CD4-positive, alpha-beta T cell treated with Interleukin-1 beta for 1 hour (primary cell): Measurements from ENCODE around the gene ZNF324.
"Not testable (repeated sequence)": the region's sequence is repeated elsewhere in the genome, so short reads cannot be mapped to it uniquely, and the experiment has no call there.

Source experiments
- DNase-seq, 2 donors: peaks; one replicate each; pipeline ENCODE4 v3.0.0-alpha.2; 2020 to 2022

The ZNF324 gene

GRCh38 chr19:58473775-58474174 lies 6.9 kb downstream of the ZNF324 start:
- no peak for DNase-seq

GRCh38 chr19:58474291-58474996 lies 7.6 kb downstream of the ZNF324 start:
- DNase-seq = no peak

DNA sequence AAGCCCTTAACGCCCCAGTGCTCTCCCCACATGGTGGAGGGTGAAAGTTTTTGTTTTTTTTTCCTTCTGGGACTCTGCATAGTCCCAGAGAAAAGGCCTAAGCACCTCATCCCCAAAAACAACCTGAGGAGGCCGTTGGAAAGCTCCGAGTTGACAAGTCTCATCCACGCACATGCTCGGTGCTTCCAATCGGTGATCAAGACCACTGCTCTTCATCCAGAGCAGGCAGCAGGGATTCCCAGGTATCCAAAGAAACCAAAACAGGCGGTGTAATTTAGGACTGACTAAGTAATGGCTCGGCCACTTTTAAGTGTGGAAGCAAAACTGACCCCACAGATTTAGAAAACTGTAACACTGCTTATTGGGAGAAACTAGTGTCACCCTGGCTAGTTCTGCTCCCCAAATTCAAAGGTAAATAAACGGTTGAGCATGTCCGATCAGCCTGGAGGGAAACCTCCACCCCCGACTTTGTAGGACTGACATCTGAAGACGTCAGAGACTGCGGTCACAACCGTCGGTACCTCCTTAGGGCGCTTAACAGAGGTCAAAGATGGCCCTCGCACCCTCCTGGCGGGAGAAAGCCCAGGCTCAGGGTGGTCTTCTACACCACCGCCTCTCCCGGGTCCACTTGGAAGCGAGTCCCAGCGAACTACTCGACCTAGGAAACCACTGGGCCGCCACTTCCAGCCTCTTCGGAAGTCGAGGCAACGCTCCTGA lies 8.3 kb downstream of the ZNF324 start:
- no peak for DNase-seq

GRCh38 chr19:58475714-58476497 lies 9.0 kb downstream of the ZNF324 start, which contains the start of gene ZNF446:
TSS of gene ZNF446 (plus strand) at chr19:58476352. CDS start at chr19:58477219, 867 bp downstream.
- peak; percentile 96 for DNase-seq

GRCh38 chr19:58476498-58477015 lies 9.7 kb downstream of the ZNF324 start:
- no peak for DNase-seq

GRCh38 chr19:58477130-58477529 lies 10.2 kb downstream of the ZNF324 start:
- DNase-seq = no peak

DNA sequence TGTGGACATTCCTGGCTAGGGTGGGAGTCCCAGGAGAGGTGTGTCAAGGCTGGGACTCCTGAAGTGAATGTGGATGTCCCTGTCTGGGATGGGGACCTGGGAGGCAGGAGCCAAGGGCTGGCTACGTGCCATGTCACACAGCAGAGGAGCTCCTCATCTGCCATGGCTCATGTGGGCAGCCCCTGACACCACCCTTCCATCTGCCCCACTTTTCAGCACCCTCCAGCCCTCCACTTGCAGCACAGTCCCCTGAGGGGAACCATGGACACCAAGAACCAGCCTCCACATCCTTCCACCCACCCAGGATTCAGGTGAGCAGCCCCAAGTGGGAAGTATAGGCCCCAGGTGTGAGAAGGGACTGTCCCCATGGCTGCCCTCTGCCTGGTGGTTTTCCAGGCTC lies 11.0 kb downstream of the ZNF324 start:
- DNase-seq = no peak

DNA sequence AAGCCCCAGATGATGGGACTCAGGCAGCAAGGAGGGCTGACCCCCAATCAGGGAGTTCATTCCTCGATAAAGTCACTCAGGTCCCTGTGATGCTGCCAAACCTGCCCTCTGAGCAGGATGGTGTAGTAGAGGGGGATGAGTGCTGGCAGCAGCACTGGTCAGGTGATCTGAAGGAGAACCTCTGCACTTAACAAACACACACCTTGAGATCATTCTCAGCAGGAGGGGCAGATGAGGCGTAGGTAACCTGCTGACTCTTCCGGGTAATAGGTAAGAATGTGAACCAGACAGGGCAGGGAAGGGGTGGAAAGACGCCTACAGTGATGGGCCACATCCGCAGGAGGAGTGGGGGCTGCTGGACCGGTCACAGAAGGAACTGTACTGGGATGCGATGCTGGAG lies 12.4 kb downstream of the ZNF324 start:
- DNase-seq = no peak

DNA sequence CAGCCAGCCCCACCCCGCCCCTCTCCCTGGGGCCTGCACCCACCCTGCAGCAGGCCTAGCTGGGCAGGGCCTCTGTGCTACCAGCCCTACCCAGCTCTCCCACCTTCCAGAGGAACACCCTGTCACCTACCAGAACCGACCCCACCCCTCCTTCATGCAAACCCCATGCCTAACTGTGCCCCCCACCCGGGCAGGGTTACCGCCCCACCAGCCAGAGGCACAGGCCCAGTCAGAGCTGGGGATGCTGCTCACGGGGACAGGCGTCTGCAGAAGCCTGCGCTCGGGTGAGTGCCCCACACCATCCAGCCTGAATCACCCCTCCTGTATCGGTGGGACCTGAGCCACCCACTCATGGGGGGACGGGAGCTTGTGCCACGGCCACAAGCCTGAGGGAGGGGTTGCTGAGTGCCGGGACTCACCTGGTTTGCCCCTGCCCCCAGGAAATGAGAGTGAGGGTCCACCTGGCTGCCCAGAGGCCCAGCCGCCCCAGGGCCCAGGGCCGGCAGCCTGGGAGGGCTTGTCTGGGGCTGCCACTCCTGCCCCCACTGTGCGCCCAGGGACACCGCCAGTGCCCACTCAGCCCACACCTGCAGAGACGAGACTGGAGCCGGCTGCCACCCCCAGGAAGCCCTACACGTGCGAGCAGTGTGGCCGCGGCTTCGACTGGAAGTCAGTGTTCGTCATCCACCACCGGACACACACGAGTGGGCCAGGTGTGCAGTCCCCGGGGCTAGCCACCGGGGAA lies 13.0 kb downstream of the ZNF324 start:
- no peak for DNase-seq

DNA sequence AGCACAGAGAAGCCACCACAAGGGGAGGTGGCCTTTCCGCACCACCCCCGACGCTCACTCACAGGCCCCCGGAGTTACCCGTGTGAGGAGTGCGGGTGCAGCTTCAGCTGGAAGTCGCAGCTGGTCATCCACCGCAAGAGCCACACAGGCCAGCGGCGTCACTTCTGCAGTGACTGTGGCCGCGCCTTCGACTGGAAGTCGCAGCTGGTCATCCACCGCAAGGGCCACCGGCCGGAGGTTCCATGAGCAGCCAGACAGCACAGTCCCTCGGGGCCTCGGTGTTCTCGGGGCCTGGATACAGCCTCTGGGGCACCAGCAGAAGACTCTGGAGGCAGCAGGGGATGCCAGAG lies 13.6 kb downstream of the ZNF324 start:
- no peak for DNase-seq

- DNase-seq = no peak
These were observed 14.0 kb downstream of the ZNF324 start for GRCh38 chr19:58480831-58481230.

DNA sequence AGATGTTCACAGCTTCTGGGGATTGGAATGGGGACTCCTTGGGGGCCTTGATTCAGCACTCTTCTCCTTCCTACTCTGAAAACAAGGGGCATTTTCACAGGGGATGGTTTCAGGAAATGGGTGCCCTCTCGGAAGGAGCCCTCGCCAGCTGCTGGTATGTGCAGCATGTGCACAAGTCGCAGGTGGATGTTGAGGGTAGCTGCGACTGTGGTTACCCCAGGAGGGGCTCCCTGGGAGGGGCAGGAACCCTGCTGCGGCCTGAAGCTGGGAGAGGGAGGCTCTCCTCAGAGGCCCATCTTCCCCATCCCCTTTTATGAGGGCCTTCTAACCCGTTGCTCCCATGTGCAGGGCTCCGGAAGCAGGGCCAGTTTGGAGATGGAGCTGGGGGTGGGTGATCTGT lies 15.5 kb downstream of the ZNF324 start:
- no peak for DNase-seq

DNA sequence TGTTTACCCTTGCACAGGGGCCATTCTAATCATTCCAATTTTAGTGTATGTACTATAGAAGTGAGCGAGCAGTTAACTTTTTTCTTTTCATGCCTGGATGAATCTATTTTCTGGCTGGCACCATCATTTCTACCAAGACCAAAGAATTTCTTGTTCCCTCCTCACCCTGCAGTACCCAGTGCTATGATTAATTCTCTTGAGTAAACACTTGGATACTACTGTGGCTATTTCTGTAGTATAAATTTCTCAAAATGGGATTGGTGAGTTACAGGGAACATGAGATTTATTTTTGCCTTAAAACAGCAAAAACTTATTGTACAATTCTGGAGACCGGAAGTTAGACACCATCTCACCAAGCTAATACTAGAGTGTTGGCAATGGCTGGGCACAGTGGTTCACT lies 16.9 kb downstream of the ZNF324 start:
- no peak for DNase-seq

GRCh38 chr19:58484349-58484748 lies 17.5 kb downstream of the ZNF324 start:
- DNase-seq = not testable (repeated sequence)

GRCh38 chr19:58491393-58491792 lies 24.5 kb downstream of the ZNF324 start:
- DNase-seq = no peak

DNA sequence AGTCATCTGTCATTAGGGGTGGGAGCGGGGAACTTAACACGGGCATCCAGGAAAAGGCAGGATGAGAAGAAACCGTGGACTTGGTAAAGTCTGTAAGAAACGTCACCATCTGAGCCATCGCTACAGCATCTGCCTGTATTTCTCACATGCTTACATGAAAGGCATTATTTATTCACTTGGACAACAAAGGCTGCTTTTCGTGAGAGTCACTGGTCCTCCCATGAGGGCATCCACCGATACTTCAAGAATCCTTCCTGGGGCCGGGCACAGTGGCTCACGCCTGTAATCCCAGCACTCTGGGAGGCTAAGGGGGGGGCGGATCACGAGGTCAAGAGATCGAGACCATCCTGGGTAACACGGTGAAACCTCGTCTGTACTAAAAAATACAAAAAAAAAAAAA lies 25.4 kb downstream of the ZNF324 start:
- no peak for DNase-seq

GRCh38 chr19:58497634-58498170 lies 30.8 kb downstream of the ZNF324 start:
- DNase-seq = no peak

DNA sequence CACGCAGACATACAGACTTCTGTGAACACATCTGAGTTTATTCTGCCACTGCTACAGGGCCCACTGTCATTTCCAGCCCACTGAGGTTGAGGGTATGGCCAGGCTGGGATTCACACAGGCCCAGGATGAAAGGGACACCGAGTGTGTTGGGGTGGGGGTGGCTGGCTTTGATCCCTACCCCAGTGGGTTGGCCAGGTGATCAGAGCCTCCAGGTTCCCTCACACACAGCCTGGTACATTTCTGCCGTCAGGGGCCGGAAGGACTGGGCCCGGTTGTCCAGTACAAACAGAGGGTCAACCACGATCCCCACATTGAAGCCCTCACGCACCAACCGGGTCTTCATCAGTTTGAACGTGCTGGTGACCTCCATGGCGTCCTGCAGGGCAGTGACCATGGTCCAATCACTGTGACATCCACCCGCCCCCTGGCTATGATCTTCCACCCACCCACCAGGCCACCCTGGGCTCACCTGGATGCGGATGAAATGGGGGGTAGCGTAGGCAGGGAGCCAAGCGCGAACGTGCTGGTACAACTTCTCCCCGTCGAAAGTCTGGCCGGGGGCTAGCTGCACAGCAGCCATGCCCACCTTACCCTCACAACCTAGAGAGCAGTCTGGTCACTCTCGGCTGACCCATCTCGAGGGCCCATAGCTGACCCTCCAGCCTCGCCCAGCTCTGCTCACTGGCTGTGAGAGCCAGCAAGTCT lies 31.6 kb downstream of the ZNF324 start:
- no peak for DNase-seq

DNA sequence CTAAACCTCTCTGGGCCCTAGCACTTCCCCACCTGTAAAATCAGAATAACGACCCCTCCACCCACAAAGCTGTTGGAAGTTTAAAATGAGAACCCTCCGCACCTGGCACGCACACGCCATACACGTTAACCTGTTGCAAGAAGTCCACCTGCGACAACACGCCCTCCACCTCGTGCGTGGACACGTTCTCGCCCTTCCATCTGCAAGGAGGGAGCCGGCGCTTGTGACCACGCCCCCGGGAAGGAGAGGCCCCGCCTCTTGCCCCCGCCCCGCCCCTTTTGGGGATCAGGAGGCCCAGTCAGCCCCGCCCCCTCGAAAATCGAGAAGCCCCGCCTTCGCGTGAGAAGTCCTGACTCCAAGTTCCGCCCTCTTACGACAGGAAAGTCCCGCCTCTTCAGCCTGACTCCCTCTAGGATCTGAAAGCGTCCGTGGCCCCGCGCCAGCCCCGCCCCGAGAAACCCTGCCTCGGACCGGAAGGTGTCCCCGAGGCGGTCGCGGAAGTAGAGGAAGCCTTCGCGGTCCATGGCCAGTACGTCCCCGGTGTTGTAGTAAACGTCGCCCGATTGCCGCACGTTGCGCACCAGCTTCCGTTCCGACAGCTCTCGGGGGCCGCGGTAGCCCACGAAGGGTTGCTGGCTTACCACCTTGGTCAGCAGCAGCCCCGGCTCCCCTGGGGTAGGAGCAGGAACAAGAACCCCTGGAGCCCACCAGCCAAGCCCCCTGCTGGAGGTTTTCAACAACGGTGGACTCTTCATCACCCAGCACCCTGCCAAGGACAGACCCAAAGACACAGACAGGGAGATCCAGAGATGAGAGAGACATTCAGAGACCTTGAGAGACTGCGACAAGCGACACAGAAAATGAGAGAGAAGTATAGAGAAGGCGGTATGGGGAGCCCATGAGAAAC lies 32.4 kb downstream of the ZNF324 start:
- peak; percentile 97 to 98 for DNase-seq

- DNase-seq = no peak
These were observed 33.4 kb downstream of the ZNF324 start for GRCh38 chr19:58500242-58500641.
